ENCODE measurements around the gene TSC22D1. TPM values are rescaled to one million over a fixed set of nuclear protein-coding genes. Genes with fewer than 3 reads are reported as not detected.
A peak's percentile ranks its signal among the peaks of the same experiment; 100 is the strongest.

The TSC22D1 gene
- total and polyA plus RNA-seq, 4 donors, result 21.0 to 43.5 (median 37.0) TPM

- Histone ChIP-seq H3K4me3 (ENCODE audit: low read depth in 1 of 3, low read length in 3 of 3) (peak overlapping the region in 2 of 3 donors; percentile 21 to 51), H3K27ac (ENCODE audit: low read depth in 1 of 2, low read length in 2 of 2) (peak overlapping the region; percentile 89 to 92), H3K4me1 (ENCODE audit: control insufficient read depth in 4 of 4, insufficient read depth in 4 of 4, low read length in 3 of 4) (peaks cover 4 to 42% (median 27%) of the 10 kb centered on the region in 4 donors), H3K27me3 (ENCODE audit: control insufficient read depth in 4 of 4, insufficient read depth in 4 of 4, low read length in 3 of 4) (no peaks in the 10 kb centered on the region), H3K9ac (ENCODE audit: low read depth in 1 of 2, low read length in 2 of 2) (peak overlapping the region; percentile 45 to 56), H3K9me3 (ENCODE audit: control insufficient read depth in 4 of 4, low read length in 3 of 4) (no peaks in the 10 kb centered on the region), H3K36me3 (ENCODE audit: control insufficient read depth in 4 of 4, insufficient read depth in 3 of 4, low read depth in 1 of 4, low read length in 3 of 4) (no peaks in the 10 kb centered on the region)
- TF ChIP-seq YY1 (IDR thresholded peaks at IDR 0.05) (no peak), SP1 (IDR thresholded peaks at IDR 0.05) (no peak), GABPA (IDR thresholded peaks at IDR 0.05 in 1 of 2, conservative IDR thresholded peaks at IDR 0.05 in 1 of 2) (no peak), HNF4G (IDR thresholded peaks at IDR 0.05) (no peak), REST (IDR thresholded peaks at IDR 0.05) (no peak), NR2F2 (IDR thresholded peaks at IDR 0.05) (no peak), MAX (IDR thresholded peaks at IDR 0.05) (no peak), FOXA1 (IDR thresholded peaks at IDR 0.05) (no peak), TAF1 (conservative IDR thresholded peaks at IDR 0.05) (no peak), CTCF (IDR thresholded peaks at IDR 0.05; ENCODE audit: low read depth, low read length, missing input control) (no peak), ATF3 (IDR thresholded peaks at IDR 0.05) (no peak), JUND (IDR thresholded peaks at IDR 0.05) (no peak), RAD21 (IDR thresholded peaks at IDR 0.05) (no peak), EGR1 (IDR thresholded peaks at IDR 0.05; ENCODE audit: low read depth in 2 of 2) (no peak), RXRA (IDR thresholded peaks at IDR 0.05) (no peak), ZBTB33 (IDR thresholded peaks at IDR 0.05) (no peak)
- 28% methylated on average over 11 of the region's 11 CpGs for WGBS
- DNase-seq (ENCODE audit: low spot score), result no peak
Observed at GRCh38 chr13:44403461-44404056, 172.6 kb downstream of the TSC22D1 start.
